HEK293 (cell line): Measurements from ENCODE around the gene PHKG2.

ENCODE experiments used
- CTCF ChIP-seq: fragments of 450-650 bp; formaldehyde crosslinking; IDR thresholded peaks from 2 replicates; pipeline ENCODE4 v1.5.1; 2016; ENCODE audit warnings: missing biosample characterization, missing genetic modification characterization
- ELK4 ChIP-seq: IDR thresholded peaks from 2 replicates; pipeline ENCODE4 v1.6.1; 2011; ENCODE audit warnings: mild to moderate bottlenecking, low read depth, low read length, borderline replicate concordance
- OVOL3 ChIP-seq: fragments of 450-650 bp; formaldehyde crosslinking; IDR thresholded peaks from 2 replicates; pipeline ENCODE4 v1.5.1; 2016; ENCODE audit warnings: missing biosample characterization, missing genetic modification characterization
- TCF7L2 ChIP-seq: IDR thresholded peaks from 2 replicates; pipeline ENCODE4 v1.6.1; 2011; ENCODE audit warnings: low read depth, mild to moderate bottlenecking, inconsistent platforms, low read length, moderate library complexity, borderline replicate concordance
- ZBTB10 ChIP-seq: fragments of 450-650 bp; formaldehyde crosslinking; IDR thresholded peaks from 2 replicates; pipeline ENCODE4 v1.5.1; 2016; ENCODE audit warnings: missing biosample characterization, missing genetic modification characterization
- ZBTB8A ChIP-seq: fragments of 450-650 bp; formaldehyde crosslinking; IDR thresholded peaks from 2 replicates; pipeline ENCODE4 v1.5.1; 2016; ENCODE audit warnings: missing biosample characterization, missing genetic modification characterization
- ZNF184 ChIP-seq: fragments of 450-650 bp; IDR thresholded peaks from 2 replicates; pipeline ENCODE4 v1.5.1; 2018; ENCODE audit warnings: missing biosample characterization, mild to moderate bottlenecking, missing genetic modification characterization
- ZNF292 ChIP-seq: fragments of 450-650 bp; formaldehyde crosslinking; IDR thresholded peaks from 2 replicates; pipeline ENCODE4 v1.5.1; 2016; ENCODE audit warnings: low read depth, missing biosample characterization, missing genetic modification characterization, borderline replicate concordance
- ZNF341 ChIP-seq: fragments of 450-650 bp; formaldehyde crosslinking; IDR thresholded peaks from 2 replicates; pipeline ENCODE4; 2016; ENCODE audit warnings: low read depth, missing biosample characterization, missing genetic modification characterization
- ZNF350 ChIP-seq: fragments of 450-650 bp; formaldehyde crosslinking; IDR thresholded peaks from 2 replicates; pipeline ENCODE4 v1.5.0; 2017; ENCODE audit warnings: missing biosample characterization, mild to moderate bottlenecking, missing genetic modification characterization
- ZNF449 ChIP-seq: fragments of 450-650 bp; formaldehyde crosslinking; IDR thresholded peaks from 2 replicates; pipeline ENCODE4 v1.5.1; 2017; ENCODE audit warnings: missing biosample characterization, mild to moderate bottlenecking, missing genetic modification characterization, moderate library complexity
- ZNF530 ChIP-seq: fragments of 450-650 bp; formaldehyde crosslinking; IDR thresholded peaks from 2 replicates; pipeline ENCODE4 v1.5.1; 2016; ENCODE audit warnings: low read depth, missing biosample characterization, missing genetic modification characterization
- ZNF707 ChIP-seq: fragments of 450-650 bp; formaldehyde crosslinking; IDR thresholded peaks from 2 replicates; pipeline ENCODE4 v1.5.1; 2016; ENCODE audit warnings: missing biosample characterization, missing genetic modification characterization

GRCh38 chr16:30764086-30764485, 15.9 kb downstream of the PHKG2 start:
- TF ChIP-seq ZNF707 (tag by site-specific recombination) (no peak), ZNF449 (tag by site-specific recombination) (no peak), CTCF (tag by site-specific recombination) (no peak), ZNF341 (tag by site-specific recombination) (no peak), ZNF292 (tag by site-specific recombination) (no peak), ZBTB8A (no peak), ZNF184 (tag by site-specific recombination) (no peak), ZNF350 (tag by site-specific recombination) (no peak), ZBTB10 (tag by site-specific recombination) (no peak), ELK4 (no peak), ZNF530 (tag by site-specific recombination) (no peak), TCF7L2 (no peak), OVOL3 (tag by site-specific recombination) (no peak)
